K562 (cell line): Measurements from ENCODE around the gene BEND6. TPM values are rescaled to one million over a fixed set of nuclear protein-coding genes. Genes with fewer than 3 reads are reported as not detected.
"Not testable (repeated sequence)": the region's sequence is repeated elsewhere in the genome, so short reads cannot be mapped to it uniquely, and the experiment has no call there.

Source experiments
- ARID1B ChIP-seq: fragments of 450-650 bp; IDR thresholded peaks from 2 replicates; pipeline ENCODE4 v1.6.1; 2016; ENCODE audit warnings: antibody characterized with exemption, mild to moderate bottlenecking, inconsistent platforms
- CBFA2T3 ChIP-seq: fragments of 450-650 bp; IDR thresholded peaks from 2 replicates; pipeline ENCODE4 v1.6.1; 2017
- CBX1 ChIP-seq: sonication (generic); IDR thresholded peaks from 2 replicates; pipeline ENCODE4 v1.6.1; 2016; ENCODE audit warnings: antibody characterized with exemption, low read depth, mild to moderate bottlenecking
- ELF1 ChIP-seq: fragments of 200-800 bp; sonication (Bioruptor generic); IDR thresholded peaks from 2 replicates; pipeline ENCODE4 v1.6.1; 2016; ENCODE audit warnings: missing genetic modification characterization, missing compliant biosample characterization
- FOXM1 ChIP-seq, 2 experiments: fragments of 450-650 bp in 1 of 2; sonication (generic) in 1 of 2; formaldehyde crosslinking in 1 of 2; IDR thresholded peaks; 2 replicates each; pipeline versions ENCODE4 v1.6.1 to v1.9.0; 2017 to 2022; ENCODE audit warnings: low read depth in 2 of 2, mild to moderate bottlenecking in 2 of 2, missing genetic modification reagents in 1 of 2, moderate library complexity in 1 of 2
- KDM5B ChIP-seq: fragments of 200-600 bp; sonication (generic); IDR thresholded peaks from 2 replicates; pipeline ENCODE4 v1.6.1; 2012; ENCODE audit warnings: low read depth, mild to moderate bottlenecking, moderate library complexity, low read length, control low read depth, inconsistent platforms; ENCODE audit not compliant: insufficient replicate concordance
- NEUROD1 ChIP-seq: fragments of 150-350 bp; IDR thresholded peaks from 2 replicates; pipeline ENCODE4 v1.6.1; 2014; ENCODE audit warnings: borderline replicate concordance, low read length, low read depth; ENCODE audit not compliant: partially characterized antibody
- NFRKB ChIP-seq: fragments of 450-650 bp; IDR thresholded peaks from 2 replicates; pipeline ENCODE4 v1.6.1; 2016; ENCODE audit warnings: low read depth
- NR2C2 ChIP-seq, 2 experiments: fragments of 200-800 bp in 1 of 2; sonication (Bioruptor generic) in 1 of 2; sonication (generic) in 1 of 2; formaldehyde crosslinking in 1 of 2; IDR thresholded peaks; 2 replicates each; pipeline versions ENCODE4 v1.6.1 to v1.8.0; 2016 to 2022; ENCODE audit warnings: mild to moderate bottlenecking in 1 of 2, missing compliant biosample characterization in 1 of 2, missing genetic modification characterization in 1 of 2, missing genetic modification reagents in 1 of 2
- POLR2A ChIP-seq: fragments of 450-650 bp; conservative IDR thresholded peaks from 2 replicates; pipeline ENCODE4 v1.6.1; 2016
- RAD21 ChIP-seq, 2 experiments: fragments of 250-450 bp in 1 of 2; fragments of 450-650 bp in 1 of 2; sonication (Bioruptor Pico) in 1 of 2; formaldehyde crosslinking in 1 of 2; IDR thresholded peaks in 1 of 2; conservative IDR thresholded peaks in 1 of 2; 2 replicates each; pipeline versions ENCODE4 v1.4.0 to v1.8.0; 2020 to 2022; ENCODE audit warnings: mild to moderate bottlenecking in 2 of 2, moderate library complexity in 1 of 2
- RBFOX2 ChIP-seq: fragments of 200-400 bp; formaldehyde crosslinking; IDR thresholded peaks from 2 replicates; pipeline ENCODE4 v1.6.1; 2017; ENCODE audit warnings: low read depth, mild to moderate bottlenecking, low read length, moderate library complexity
- TOE1 ChIP-seq, 2 experiments: fragments of 450-650 bp in 1 of 2; sonication (generic) in 1 of 2; formaldehyde crosslinking in 1 of 2; IDR thresholded peaks; 2 replicates each; pipeline versions ENCODE4 v1.7.1 to v1.8.0; 2016 to 2022; ENCODE audit warnings: borderline replicate concordance in 2 of 2, mild to moderate bottlenecking in 2 of 2, antibody characterized with exemption in 1 of 2, inconsistent platforms in 1 of 2, low read depth in 1 of 2, missing genetic modification reagents in 1 of 2, moderate library complexity in 1 of 2
- ZNF140 ChIP-seq: fragments of 250-450 bp; sonication (Bioruptor Pico); IDR thresholded peaks from 2 replicates; pipeline ENCODE4 v1.8.0; 2021; ENCODE audit warnings: moderate library complexity, mild to moderate bottlenecking, inconsistent platforms
- ZNF143 ChIP-seq: sonication (generic); formaldehyde crosslinking; IDR thresholded peaks from 2 replicates; pipeline ENCODE4 v1.9.0; 2022; ENCODE audit warnings: mild to moderate bottlenecking, missing genetic modification reagents
- ZNF24 ChIP-seq: fragments of 450-650 bp; IDR thresholded peaks from 2 replicates; pipeline ENCODE4 v1.6.1; 2016
- polyA plus RNA-seq, 8 experiments: library from polyadenylated mRNA; depleted of rRNA in 4 of 8; stranded (reverse) in 5 of 8; unstranded in 3 of 8; fragments of >200 nt; fragmentation: Nextera tagmentation in 2 of 8; fragmentation: Illumina TruSeq in 1 of 8; extraction: Ambion mirVana in 2 of 8; extraction: Trizol in 1 of 8; gene quantifications; 2 replicates each; pipeline versions ENCODE4 v1.2.1 to v1.2.3, GENCODE V29; 2011 to 2014; ENCODE audit warnings: inconsistent platforms in 1 of 8, missing spikeins in 1 of 8
- total RNA-seq, 7 experiments: library from RNA; depleted of rRNA in 6 of 7; stranded (reverse); fragments of >200 nt in 6 of 7; fragmentation: Illumina TruSeq in 2 of 7; extraction: Trizol in 2 of 7; gene quantifications; 2 replicates each; pipeline versions ENCODE4 v1.2.1 to v1.2.3, GENCODE V29; 2011 to 2021; ENCODE audit warnings: low replicate concordance in 1 of 7
- TF ChIP-seq, protein P1 (sequence below): fragments of 450-650 bp; conservative IDR thresholded peaks from 2 replicates; pipeline ENCODE4 v1.6.1; 2016; ENCODE audit warnings: missing genetic modification characterization, low read depth, mild to moderate bottlenecking, control low read depth, missing compliant biosample characterization
- TF ChIP-seq, protein P2 (sequence below): fragments of 250-450 bp; sonication (Bioruptor Pico); IDR thresholded peaks from 2 replicates; pipeline ENCODE4 v1.4.0; 2020

BEND6 gene
- total and polyA plus RNA-seq, 9 of the 15 experiments (the other 6 are each of a cell fraction or from before 2014, with no cell fraction given), result 0.37 to 4.0 (median 1.1) TPM

DNA sequence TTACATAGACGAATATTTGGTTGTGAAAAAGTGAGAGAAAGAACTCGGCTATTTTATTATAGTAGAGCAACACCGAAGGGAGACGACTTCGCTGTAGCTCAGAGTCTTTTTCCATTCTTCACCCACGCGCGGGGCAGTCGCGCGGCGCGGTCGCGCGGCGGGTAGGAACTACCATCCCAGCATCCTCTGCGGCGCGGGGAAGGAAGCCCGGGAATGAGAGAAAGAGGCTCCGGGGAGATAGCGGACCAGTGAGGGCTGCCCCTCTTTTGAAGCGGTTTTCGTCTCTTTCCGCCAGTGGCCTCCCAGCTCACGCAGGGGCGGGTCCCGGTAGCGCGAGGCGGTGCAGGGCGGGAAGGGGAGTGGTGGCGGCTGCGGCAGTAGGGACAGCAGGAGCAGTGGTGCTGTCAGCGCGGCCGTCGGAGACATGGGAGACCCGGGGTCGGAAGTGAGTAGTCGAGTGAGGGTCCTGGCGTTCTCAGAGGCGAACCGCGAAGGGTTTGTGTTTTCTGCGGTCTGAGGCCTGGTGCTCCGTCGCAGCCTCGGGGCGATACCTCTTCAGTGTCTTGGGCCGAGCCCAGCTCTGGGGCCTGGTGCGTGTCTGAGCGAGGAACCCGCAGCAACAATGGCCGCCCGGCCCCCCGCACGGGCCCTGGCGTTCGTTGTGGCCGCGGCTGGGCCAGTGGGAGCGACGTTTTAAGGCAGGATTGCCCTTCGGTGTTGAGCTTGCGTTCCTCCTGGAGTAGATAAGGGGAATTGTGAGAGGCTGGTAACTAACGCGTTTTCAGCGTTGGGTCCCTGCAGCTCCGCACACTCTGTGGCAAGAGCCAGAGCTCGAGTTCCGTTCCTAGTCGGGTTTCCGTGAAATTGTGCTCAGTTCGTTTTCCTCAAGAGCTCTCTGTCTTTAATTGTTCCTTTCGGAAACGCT is 91.7 kb downstream of the BEND6 start, which contains the start of gene KIAA1586 (continued):
- TF ChIP-seq, protein P1, sequence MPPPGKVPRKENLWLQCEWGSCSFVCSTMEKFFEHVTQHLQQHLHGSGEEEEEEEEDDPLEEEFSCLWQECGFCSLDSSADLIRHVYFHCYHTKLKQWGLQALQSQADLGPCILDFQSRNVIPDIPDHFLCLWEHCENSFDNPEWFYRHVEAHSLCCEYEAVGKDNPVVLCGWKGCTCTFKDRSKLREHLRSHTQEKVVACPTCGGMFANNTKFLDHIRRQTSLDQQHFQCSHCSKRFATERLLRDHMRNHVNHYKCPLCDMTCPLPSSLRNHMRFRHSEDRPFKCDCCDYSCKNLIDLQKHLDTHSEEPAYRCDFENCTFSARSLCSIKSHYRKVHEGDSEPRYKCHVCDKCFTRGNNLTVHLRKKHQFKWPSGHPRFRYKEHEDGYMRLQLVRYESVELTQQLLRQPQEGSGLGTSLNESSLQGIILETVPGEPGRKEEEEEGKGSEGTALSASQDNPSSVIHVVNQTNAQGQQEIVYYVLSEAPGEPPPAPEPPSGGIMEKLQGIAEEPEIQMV (tag), result peak; percentile 94
- TF ChIP-seq, protein P2, sequence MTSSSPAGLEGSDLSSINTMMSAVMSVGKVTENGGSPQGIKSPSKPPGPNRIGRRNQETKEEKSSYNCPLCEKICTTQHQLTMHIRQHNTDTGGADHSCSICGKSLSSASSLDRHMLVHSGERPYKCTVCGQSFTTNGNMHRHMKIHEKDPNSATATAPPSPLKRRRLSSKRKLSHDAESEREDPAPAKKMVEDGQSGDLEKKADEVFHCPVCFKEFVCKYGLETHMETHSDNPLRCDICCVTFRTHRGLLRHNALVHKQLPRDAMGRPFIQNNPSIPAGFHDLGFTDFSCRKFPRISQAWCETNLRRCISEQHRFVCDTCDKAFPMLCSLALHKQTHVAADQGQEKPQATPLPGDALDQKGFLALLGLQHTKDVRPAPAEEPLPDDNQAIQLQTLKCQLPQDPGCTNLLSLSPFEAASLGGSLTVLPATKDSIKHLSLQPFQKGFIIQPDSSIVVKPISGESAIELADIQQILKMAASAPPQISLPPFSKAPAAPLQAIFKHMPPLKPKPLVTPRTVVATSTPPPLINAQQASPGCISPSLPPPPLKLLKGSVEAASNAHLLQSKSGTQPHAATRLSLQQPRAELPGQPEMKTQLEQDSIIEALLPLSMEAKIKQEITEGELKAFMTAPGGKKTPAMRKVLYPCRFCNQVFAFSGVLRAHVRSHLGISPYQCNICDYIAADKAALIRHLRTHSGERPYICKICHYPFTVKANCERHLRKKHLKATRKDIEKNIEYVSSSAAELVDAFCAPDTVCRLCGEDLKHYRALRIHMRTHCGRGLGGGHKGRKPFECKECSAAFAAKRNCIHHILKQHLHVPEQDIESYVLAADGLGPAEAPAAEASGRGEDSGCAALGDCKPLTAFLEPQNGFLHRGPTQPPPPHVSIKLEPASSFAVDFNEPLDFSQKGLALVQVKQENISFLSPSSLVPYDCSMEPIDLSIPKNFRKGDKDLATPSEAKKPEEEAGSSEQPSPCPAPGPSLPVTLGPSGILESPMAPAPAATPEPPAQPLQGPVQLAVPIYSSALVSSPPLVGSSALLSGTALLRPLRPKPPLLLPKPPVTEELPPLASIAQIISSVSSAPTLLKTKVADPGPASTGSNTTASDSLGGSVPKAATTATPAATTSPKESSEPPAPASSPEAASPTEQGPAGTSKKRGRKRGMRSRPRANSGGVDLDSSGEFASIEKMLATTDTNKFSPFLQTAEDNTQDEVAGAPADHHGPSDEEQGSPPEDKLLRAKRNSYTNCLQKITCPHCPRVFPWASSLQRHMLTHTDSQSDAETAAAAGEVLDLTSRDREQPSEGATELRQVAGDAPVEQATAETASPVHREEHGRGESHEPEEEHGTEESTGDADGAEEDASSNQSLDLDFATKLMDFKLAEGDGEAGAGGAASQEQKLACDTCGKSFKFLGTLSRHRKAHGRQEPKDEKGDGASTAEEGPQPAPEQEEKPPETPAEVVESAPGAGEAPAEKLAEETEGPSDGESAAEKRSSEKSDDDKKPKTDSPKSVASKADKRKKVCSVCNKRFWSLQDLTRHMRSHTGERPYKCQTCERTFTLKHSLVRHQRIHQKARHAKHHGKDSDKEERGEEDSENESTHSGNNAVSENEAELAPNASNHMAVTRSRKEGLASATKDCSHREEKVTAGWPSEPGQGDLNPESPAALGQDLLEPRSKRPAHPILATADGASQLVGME (CRISPR knock-in tag), result peak; percentile 69; the same call in 1 of the 2 replicates
- TF ChIP-seq RAD21 (CRISPR knock-in tag; conservative IDR thresholded peaks at IDR 0.05 in 1 of 2, IDR thresholded peaks at IDR 0.05 in 1 of 2) (peak in 1 of 2 experiments; percentile 16; a peak in 2 of 4 replicates), CBFA2T3 (peak; percentile 56), POLR2A (peak; percentile 94), ZNF24 (0 out of 2 replicates have a peak, but pooled peaks have one; percentile 27), NEUROD1 (peak; percentile 31), KDM5B (peak; percentile 52), NR2C2 (tag; IDR thresholded peaks at IDR 0.05) (peak; percentile 52; the same call in 1 of the 2 replicates), CBX1 (peak; percentile 57; the same call in 1 of the 2 replicates), TOE1 (IDR thresholded peaks at IDR 0.05; ENCODE audit: borderline replicate concordance) (peak; percentile 22; the same call in 1 of the 2 replicates), ZNF140 (CRISPR knock-in tag) (0 out of 2 replicates have a peak, but pooled peaks have one; percentile 3), ZNF143 (CRISPR knock-in tag) (peak; percentile 78), RBFOX2 (peak; percentile 91), ARID1B (peak; percentile 36; the same call in 1 of the 2 replicates), ELF1 (peak; percentile 71), NFRKB (peak; percentile 89), FOXM1 (IDR thresholded peaks at IDR 0.05; ENCODE audit: low read depth) (peak; percentile 22; the same call in 1 of the 2 replicates)
- not testable (repeated sequence) for TF ChIP-seq NR2C2 (CRISPR knock-in tag; IDR thresholded peaks at IDR 0.05); TOE1 (CRISPR knock-in tag; IDR thresholded peaks at IDR 0.05; ENCODE audit: borderline replicate concordance, low read depth); FOXM1 (CRISPR knock-in tag; IDR thresholded peaks at IDR 0.05; ENCODE audit: low read depth)
